A172 (cell line): ENCODE data around the gene CDPF1. TPM values are rescaled to one million over a fixed set of nuclear protein-coding genes. Genes with fewer than 3 reads are reported as not detected.

Experiments used
- DNase-seq: peaks from one replicate; pipeline ENCODE4 v3.0.0-alpha.2; 2015; ENCODE audit warnings: low spot score
- total RNA-seq: library from RNA; depleted of rRNA; stranded (reverse); fragments of >200 nt; shearing (Covaris generic); gene quantifications from 2 replicates; pipeline ENCODE4 v1.2.3, GENCODE V29; 2014

Gene CDPF1
- total RNA-seq, 1 experiment from 2014 or later = 19.1 TPM

- DNase-seq = no peak
Measured at GRCh38 chr22:46256358-46256958, 6.4 kb upstream of the CDPF1 start.

- DNase-seq = no peak
Measured at GRCh38 chr22:46251816-46252380, 1.8 kb upstream of the CDPF1 start.

GRCh38 chr22:46251266-46251665 lies 1.2 kb upstream of the CDPF1 start:
- no peak for DNase-seq

GRCh38 chr22:46250783-46251125 lies 661 bp upstream of the CDPF1 start:
- DNase-seq = no peak

GRCh38 chr22:46247443-46247975 lies 2.6 kb downstream of the CDPF1 start:
- no peak for DNase-seq

DNA sequence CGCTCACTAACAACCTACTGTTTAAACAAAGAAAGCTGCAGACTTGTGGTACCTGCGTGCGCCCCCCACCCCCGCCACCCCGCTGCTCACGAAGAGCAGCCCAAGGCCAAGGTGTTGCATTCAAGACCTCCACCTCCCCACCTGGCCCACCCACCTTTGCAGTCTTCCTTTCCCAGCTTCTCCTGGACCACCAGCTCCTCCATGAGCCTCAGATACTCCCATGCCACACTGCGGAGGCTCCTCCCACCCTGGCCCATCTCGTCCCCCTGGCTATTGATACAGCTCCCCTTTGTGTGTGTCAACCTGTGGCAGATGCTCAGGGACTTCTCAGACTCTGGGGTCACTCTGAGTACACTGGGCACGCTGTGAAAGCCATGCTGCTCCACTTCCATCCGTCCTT lies 3.9 kb downstream of the CDPF1 start:
- DNase-seq = no peak

DNA sequence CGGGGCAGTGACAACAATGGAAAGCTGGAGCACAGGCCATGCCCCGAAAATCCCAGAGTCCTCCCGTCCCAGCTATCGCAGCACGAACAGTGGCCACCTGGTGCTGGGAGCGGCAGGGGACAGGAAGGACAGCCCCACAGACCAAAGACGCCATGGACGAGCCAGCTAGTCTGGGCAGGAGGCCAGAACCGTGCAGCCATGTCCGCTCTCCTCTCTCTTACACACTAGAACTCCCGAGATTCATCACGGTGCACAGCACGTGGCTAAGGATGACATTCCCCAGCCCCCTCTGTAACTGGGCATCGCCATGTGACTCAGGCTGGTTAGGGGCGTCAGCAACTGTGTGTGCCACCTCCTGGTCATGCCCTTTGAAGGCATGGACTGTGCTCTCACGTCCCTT lies 4.6 kb downstream of the CDPF1 start:
- DNase-seq = no peak

- no peak for DNase-seq
Measured at GRCh38 chr22:46244771-46245170, 5.3 kb downstream of the CDPF1 start.

- DNase-seq = no peak
Measured at GRCh38 chr22:46242076-46242475, 8.0 kb downstream of the CDPF1 start.

GRCh38 chr22:46241396-46242007 lies 8.6 kb downstream of the CDPF1 start:
- no peak for DNase-seq

DNA sequence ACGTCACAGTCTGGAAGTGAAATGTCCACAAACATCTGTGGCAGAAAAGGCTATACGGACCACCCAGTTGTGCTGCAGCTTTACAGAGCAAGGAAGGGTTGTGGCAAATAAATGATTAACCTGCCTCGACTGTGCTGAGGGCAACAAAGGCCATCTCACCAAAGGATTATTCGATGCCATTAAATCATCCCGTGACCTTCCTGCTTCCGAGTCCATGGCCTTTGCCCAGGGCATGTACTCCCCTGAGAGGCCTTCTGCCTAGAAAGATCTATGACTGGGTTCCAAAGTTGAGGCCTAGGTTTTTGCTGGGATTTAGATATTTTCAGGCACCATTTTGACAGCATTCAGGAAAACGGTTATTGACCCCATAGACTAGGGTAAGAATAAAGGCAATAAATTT lies 9.2 kb downstream of the CDPF1 start:
- no peak for DNase-seq

DNA sequence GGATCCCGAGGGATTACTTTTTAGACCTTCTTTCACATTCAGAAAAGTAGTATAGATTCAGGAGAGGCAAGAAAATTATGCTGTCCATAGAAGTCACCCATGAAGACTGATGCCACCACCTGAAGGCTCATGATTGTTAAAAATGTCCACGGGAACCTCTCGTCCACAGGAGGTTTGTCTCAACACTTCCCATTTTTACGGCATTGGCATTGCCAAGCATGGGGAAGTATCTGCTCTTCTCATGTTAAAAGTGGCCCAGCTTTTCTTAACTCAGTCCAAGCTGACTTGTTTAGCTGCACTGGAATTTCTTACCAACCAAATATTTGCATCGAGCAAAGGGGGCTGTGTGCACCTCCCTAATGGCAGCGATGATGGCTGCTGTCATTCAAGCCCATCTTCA lies 9.6 kb downstream of the CDPF1 start:
- no peak for DNase-seq

GRCh38 chr22:46240073-46240472 lies 10.0 kb downstream of the CDPF1 start:
- DNase-seq = no peak

DNA sequence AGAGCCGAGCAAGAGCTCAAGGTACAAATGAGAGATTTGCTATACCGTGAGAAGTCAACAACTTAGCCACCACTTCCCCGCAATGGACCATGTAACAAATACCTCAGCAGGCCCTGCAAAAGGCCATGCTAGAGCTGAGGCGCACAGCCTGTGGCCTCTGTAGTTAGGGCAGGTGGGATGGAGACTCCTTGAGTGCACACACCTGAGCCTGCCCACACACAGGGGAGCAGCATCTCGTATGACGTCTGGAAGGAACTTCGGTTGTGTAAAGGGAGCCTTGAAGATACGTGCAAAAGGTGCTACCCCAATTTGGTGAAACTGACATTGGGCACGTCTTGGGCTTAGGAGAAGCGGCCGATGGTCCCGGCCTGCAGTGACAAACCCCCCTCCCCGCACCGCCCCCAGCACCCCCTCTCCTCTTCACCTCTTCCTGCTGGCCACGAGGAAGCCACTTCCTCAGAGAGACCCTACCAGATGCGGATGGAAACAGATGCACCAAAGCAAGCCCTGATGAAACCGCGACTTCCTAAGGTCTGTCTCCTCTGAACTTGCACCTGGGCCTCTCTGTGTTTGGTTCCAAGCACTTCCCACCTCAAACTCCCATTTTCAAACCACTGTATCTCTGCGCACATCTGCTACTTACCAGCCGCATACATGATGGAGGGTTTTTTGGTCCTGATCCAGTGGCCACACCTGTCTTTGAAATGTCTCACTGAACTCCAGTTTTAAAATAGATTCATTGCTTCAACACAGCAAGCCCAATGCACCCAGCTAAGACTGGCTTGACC lies 10.6 kb downstream of the CDPF1 start:
- no peak for DNase-seq

GRCh38 chr22:46238541-46238940 lies 11.6 kb downstream of the CDPF1 start:
- DNase-seq = no peak

- no peak for DNase-seq
Measured at GRCh38 chr22:46237453-46238124, 12.5 kb downstream of the CDPF1 start.

DNA sequence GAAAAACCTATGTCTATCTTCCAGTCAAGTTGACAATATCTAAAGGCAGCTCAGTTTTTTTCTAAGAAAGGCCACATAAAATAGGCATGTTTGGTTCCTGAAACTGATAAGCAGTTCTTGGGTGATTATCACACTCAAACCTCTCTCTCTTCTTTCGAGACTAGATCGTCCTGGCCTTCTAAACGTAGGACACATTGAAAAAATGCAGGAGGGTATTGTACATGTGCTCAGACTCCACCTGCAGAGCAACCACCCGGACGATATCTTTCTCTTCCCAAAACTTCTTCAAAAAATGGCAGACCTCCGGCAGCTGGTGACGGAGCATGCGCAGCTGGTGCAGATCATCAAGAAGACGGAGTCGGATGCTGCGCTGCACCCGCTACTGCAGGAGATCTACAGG lies 15.1 kb downstream of the CDPF1 start:
- DNase-seq = no peak

GRCh38 chr22:46233231-46233630 lies 16.9 kb downstream of the CDPF1 start:
- peak; percentile 46 for DNase-seq

DNA sequence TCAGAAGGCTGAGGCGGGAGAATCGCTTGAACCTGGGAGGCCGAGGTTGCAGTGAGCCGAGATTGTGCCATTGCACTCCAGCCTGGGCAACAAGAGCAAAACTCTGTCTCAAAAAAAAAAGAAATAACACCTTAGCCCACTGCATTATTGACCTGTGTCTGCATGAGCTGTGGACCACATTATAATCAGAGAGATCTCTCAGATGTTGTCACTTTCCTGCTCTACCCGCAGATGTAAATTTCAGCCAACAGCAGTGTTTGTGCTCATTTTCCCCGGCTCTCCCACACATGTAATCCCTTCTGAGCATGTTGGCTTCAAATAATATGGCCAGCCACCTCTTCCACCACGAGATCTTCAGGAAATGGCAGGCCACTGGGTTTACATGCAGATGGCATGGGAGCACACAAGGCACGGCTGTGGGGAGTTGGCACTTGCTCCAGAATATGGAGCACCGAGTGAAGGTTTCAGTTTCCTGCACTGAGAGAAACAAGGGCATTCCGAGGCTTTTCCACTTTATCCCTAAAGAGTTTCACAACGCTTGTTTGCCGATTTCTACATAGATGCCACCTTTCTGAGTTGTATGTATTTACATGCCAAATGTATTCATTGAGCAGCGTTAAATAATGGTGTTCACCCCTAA lies 19.7 kb downstream of the CDPF1 start:
- no peak for DNase-seq

- DNase-seq = no peak
Measured at GRCh38 chr22:46229701-46230100, 20.4 kb downstream of the CDPF1 start.

GRCh38 chr22:46226577-46226976 lies 23.5 kb downstream of the CDPF1 start:
- DNase-seq = no peak

DNA sequence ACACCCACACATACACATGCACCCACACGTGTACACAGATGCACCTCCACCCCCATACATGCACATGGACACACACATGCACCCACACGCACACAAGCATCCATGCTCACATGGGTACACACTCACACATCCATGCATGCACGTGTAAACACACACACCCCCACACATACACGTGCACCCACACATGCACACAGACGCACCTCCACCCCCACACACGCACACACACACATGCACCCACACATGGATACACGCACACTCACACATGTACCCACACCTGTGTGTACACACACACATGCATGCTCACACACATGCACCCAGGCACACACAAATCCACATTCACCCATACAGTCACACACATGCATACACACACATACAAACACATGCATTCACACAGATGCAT lies 24.5 kb downstream of the CDPF1 start:
- DNase-seq = no peak
